Kidney epithelial cell (primary cell): ENCODE results near the gene CALML3. TPM values are rescaled to one million over a fixed set of nuclear protein-coding genes. Genes with fewer than 3 reads are reported as not detected.

Experiments used
- DNase-seq: peaks from one replicate; pipeline ENCODE4 v3.0.0-alpha.2; 2010; ENCODE audit warnings: low read depth
- H3K27me3 ChIP-seq: 2 replicates; pipeline ENCODE4 v1.6.0; 2011; ENCODE audit warnings: low read length; ENCODE audit not compliant: control insufficient read depth, insufficient read depth
- H3K36me3 ChIP-seq: 2 replicates; pipeline ENCODE4 v1.5.1; 2011; ENCODE audit warnings: low read length; ENCODE audit not compliant: control insufficient read depth, insufficient read depth
- H3K4me3 ChIP-seq: 2 replicates; pipeline ENCODE4 v1.5.1; 2011; ENCODE audit warnings: low read depth, mild to moderate bottlenecking, control low read depth, low read length
- total RNA-seq: library from RNA; depleted of rRNA; stranded (reverse); fragments of >200 nt; gene quantifications from 2 replicates; pipeline ENCODE4 v1.2.3, GENCODE V29; 2015
- TF ChIP-seq, protein P1 (sequence below): IDR thresholded peaks from 2 replicates; pipeline ENCODE4 v1.5.1; 2011; ENCODE audit warnings: mild to moderate bottlenecking, moderate library complexity, low read length, control low read depth, inconsistent platforms; ENCODE audit not compliant: insufficient read depth, poor library complexity, severe bottlenecking

The CALML3 gene
- total RNA-seq, 1 donor from 2014 or later: not detected

DNA sequence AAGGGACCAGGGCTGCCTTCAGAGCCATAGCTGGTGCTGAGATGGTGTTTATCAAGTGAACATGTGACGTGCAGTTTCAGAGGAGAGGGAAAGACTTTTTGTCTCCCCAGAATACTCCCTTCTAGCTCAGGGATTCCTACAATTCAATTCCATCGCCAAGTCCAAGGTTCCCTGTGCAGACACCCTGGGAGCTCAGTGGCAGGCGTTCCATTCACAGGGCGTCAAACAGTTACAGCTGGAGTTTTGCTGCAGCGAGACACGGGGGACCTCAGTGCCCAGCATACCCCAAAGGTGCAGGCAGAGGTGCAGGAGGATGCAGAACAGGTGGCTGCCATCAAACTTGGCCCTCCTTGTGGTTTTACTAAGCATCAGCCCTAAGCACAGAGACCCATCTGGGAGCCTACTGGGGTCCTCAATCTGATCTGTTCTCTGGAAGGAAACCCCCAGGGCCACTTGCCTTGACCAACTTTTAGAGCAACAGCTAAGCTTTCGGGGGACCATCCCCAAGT is 24.5 kb upstream of the CALML3 start:
- Histone ChIP-seq H3K27me3 (peaks cover 21% of the 10 kb centered on the region), H3K36me3 (no peaks in the 10 kb centered on the region), H3K4me3 (no peak overlapping the region)
- DNase-seq: no peak
- TF ChIP-seq, protein P1, sequence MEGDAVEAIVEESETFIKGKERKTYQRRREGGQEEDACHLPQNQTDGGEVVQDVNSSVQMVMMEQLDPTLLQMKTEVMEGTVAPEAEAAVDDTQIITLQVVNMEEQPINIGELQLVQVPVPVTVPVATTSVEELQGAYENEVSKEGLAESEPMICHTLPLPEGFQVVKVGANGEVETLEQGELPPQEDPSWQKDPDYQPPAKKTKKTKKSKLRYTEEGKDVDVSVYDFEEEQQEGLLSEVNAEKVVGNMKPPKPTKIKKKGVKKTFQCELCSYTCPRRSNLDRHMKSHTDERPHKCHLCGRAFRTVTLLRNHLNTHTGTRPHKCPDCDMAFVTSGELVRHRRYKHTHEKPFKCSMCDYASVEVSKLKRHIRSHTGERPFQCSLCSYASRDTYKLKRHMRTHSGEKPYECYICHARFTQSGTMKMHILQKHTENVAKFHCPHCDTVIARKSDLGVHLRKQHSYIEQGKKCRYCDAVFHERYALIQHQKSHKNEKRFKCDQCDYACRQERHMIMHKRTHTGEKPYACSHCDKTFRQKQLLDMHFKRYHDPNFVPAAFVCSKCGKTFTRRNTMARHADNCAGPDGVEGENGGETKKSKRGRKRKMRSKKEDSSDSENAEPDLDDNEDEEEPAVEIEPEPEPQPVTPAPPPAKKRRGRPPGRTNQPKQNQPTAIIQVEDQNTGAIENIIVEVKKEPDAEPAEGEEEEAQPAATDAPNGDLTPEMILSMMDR: no peak

DNA sequence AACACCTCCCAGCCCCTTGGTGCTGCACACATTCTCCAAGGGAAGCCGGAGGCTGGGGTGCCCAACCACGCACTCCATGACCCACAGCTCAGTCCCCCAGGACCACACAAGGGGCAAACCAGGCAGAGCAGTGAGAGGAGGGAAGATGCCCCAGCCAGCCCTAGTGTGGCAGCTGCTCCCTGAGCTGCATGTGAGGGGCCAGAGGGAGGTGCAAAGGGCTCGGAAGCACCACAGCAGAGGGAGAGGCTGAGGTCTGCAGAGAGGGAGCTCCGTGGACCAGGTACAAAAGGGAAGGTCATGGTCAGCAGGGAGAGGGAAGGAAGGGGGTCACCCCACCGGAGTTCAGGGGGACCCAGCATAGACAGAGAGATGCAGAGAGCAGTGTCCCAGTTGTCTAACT is 23.9 kb upstream of the CALML3 start:
- H3K27me3 ChIP-seq: peaks cover 21% of the 10 kb centered on the region
- no peak for DNase-seq
- no peaks in the 10 kb centered on the region for H3K36me3 ChIP-seq
- no peak overlapping the region for H3K4me3 ChIP-seq
- TF ChIP-seq, protein P1: no peak

DNA sequence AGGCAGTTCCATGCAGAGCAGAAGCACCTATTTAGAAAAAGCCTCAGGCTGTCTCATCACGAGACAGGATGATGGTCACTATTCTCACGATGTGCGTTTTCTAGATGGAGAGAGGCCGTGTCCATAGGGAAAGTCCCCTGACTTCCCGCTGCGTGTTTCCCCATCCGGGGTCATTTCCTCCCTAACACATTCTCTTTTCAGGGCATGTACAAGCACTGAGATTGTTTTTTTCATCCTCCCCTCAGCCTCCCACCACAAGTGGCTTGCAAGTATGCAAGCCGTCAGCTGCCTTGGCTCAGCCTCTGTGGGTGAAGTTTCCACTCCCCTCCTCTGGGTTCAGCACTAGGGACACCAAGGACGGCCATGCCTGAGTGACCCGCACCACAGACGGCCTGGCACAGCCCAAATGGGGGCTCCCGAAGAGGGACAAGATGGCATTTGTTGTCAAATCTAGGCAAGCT is 22.7 kb upstream of the CALML3 start:
- no peak for DNase-seq
- TF ChIP-seq, protein P1: no peak
- H3K27me3 ChIP-seq: peaks cover 21% of the 10 kb centered on the region

DNA sequence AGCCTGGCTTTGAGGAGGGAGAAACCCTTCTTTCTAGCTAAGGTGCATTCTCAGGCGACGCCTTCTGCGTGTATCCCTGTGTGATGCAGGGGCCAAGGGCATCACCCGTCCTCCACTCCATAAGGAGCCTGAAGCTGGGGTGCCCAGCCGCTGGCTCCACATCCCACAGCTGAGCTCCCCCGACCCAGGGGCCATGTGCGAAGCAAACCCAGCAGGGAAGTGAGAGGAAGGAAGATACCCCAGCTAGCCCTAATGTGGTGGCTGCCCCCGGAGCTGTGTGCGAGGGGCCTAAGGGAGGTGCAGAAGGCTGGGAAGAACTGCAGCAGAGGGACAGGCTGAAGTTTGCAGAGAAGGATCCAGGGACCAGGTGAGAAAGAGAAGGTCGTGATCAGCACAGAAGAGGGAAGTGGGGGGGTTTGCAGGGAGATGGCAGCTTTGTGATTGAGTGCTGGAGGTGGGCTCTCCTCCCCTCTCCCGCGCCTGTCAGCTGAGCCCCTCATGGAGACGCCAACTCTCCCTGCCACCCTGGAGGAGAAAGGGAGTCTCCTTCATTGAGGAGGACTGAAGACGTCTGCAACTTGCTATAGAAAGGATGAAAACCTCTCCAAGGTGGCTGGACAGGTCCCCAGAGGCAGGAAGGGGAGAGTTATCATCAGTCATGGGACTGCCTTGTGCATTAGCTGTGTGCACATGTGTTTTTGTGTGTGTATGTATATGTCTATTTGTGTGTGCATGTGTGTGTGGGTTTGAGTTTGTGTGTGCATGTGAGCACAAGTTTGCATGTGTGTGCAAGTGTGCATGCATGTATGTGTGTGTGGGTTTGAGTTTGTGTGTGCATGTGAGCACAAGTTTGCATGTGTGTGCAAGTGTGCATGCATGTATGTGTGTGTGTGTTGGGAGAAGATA is 21.9 kb upstream of the CALML3 start:
- DNase-seq: no peak
- peaks cover 21% of the 10 kb centered on the region for H3K27me3 ChIP-seq
- no peak overlapping the region for H3K4me3 ChIP-seq
- TF ChIP-seq, protein P1: no peak
- H3K36me3 ChIP-seq: no peaks in the 10 kb centered on the region

More for the DNA sequence above, 22.7 kb upstream of the CALML3 start:
- Histone ChIP-seq H3K4me3 (no peak overlapping the region), H3K36me3 (no peaks in the 10 kb centered on the region)

DNA sequence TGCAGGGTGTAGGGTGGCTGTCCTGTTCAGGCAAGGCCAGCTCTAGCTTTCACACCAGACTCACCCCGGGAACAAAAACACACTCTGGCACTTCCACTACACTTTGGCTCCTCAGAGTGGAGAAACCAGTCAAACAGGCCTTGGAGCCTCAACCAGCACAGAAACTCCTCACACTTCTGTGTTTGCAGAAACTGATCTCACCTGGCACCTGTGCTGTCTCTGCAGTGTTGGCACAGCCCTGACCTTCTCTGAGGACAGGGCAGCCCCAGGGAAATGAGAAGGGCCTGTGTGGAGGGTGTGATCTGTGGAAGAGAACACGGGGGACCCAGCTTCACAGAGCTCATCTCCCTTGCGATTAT is 21.3 kb upstream of the CALML3 start:
- TF ChIP-seq, protein P1: no peak
- Histone ChIP-seq H3K4me3 (no peak overlapping the region), H3K27me3 (peaks cover 21% of the 10 kb centered on the region), H3K36me3 (no peaks in the 10 kb centered on the region)
- no peak for DNase-seq
